HK-2 (cell line): Measurements from ENCODE around the gene KCNIP3.
A peak's percentile ranks its signal among the peaks of the same experiment; 100 is the strongest.
"Not testable (repeated sequence)": the region's sequence is repeated elsewhere in the genome, so short reads cannot be mapped to it uniquely, and the experiment has no call there.

Experiments used
- DNase-seq: peaks from one replicate; pipeline ENCODE4 v3.0.0-alpha.2; 2018; ENCODE audit not compliant: unreplicated experiment

The KCNIP3 gene

DNA sequence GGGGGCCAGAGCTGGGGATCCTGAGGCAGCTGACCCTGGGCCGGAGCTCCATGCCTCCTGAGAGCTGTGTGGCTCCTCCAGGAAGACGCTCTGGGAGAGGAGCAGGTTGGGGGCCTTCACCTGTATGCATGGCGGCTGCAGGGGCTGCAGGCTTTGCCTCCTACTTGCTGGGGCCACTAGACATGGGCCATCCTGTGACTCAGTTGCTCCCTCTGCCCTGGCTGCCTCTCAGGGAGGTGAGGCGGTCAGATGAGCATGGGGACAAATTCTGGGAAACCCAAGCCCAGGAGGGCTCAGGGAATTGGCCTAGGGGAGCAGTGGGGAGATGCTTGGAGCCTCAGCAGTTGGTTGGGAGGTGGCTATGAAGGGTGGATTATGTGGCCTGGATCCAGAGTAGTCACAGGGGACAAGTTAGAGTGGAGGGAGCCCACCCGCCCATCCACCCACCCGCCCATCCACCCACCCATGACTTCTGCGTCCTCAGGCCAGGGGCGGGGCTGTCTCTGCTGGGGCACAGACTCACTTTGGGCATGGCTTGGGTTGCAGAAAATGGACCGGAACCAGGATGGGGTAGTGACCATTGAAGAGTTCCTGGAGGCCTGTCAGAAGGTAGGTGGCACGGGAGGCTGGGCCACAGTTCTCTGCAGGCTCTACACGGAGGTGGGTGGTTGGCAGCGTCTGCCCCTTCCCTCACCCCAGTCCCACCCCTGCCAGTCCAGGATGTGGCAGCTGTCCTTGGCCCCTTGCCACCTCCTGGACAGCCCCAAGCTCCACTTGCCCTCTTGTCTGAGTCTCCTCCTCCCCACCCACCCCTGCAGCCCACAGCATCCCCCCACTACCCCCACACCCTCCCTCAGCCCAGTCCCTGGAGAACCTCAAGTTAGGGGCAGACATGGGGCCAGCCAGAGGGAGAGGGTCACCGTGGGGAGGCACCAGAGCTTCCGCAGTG lies 85.8 kb downstream of the KCNIP3 start:
- no peak for DNase-seq

GRCh38 chr2:95383635-95384027 lies 86.5 kb downstream of the KCNIP3 start:
- DNase-seq: no peak

DNA sequence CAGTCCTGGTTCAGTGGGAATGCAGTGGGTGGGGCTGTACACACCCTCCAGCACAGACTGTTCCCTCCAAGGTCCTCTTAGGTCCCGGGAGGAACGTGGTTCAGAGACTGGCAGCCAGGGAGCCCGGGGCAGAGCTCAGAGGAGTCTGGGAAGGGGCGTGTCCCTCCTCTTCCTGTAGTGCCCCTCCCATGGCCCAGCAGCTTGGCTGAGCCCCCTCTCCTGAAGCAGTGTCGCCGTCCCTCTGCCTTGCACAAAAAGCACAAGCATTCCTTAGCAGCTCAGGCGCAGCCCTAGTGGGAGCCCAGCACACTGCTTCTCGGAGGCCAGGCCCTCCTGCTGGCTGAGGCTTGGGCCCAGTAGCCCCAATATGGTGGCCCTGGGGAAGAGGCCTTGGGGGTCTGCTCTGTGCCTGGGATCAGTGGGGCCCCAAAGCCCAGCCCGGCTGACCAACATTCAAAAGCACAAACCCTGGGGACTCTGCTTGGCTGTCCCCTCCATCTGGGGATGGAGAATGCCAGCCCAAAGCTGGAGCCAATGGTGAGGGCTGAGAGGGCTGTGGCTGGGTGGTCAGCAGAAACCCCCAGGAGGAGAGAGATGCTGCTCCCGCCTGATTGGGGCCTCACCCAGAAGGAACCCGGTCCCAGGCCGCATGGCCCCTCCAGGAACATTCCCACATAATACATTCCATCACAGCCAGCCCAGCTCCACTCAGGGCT lies 87.9 kb downstream of the KCNIP3 start:
- no peak for DNase-seq

- no peak for DNase-seq
Observed at GRCh38 chr2:95385570-95385984, 88.4 kb downstream of the KCNIP3 start.

GRCh38 chr2:95386031-95386430 lies 88.9 kb downstream of the KCNIP3 start:
- DNase-seq: no peak

- no peak for DNase-seq
Observed at GRCh38 chr2:95387358-95387757, 90.2 kb downstream of the KCNIP3 start.

GRCh38 chr2:95388091-95388692 lies 91.0 kb downstream of the KCNIP3 start:
- DNase-seq: no peak

GRCh38 chr2:95388856-95389244 lies 91.7 kb downstream of the KCNIP3 start:
- no peak for DNase-seq

DNA sequence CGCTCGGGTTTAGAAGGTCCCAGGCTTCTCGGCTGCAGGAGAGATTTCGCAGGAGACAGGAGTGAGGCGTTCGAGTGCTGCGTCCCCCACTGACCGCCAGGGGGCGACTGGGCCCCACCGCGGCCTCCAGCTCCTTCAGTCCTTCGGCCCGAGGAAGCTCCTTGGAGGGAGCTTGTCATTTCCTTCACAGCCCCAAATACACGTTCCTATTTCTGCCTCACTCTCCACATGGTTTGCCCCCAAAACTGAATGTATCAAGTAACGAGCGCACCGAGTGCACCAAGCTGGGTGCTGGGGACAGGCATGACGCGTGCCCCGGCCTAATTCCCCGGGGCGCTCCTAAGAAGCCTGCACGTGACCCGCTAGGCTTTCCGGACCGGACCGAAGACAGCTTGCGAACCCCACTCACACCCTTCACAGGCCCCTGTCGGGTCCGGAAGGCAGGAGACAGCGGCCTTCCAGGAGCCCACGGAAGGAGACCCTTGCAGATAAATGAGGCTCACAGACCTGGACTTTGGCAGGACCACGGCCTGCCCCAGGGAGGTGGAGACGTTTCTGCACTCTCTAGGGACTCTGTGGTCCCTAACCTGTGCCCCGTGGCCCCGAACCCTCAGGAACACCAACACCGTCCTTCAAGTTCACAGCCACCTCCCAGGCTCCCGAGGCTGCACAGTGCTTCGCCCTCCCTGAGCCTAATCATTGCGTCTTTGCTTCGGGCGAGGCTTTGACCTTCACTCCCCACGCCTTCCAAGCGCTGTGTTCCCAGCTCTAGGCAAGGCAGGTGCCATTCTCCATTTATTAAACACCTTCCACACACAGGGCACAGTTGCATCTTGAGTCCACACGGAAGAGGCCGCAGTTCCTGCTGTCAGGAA lies 92.3 kb downstream of the KCNIP3 start:
- peak; percentile 63 for DNase-seq

GRCh38 chr2:95390272-95390880 lies 93.2 kb downstream of the KCNIP3 start:
- DNase-seq: no peak

DNA sequence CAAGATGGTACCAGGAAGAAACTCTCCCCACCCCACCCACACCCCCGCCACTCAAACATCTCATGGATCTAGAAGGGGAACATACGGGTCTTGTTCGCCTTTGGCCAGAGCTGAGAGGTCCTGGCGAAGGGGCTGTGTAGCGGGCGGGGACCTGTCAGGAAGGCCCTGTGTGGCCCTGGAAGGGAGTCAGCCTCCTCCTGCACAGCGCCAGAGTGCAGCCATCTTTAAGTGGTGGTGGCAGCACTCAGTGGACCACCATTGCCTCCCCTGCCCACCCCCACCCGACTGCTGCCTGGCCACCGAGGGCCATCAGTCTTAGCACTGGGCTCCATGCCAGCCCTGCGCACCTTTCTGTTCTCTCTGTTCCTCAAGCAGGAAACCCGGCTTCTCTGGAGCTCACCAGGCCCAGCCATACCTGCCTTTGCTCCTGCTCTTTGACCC lies 93.8 kb downstream of the KCNIP3 start:
- no peak for DNase-seq

DNA sequence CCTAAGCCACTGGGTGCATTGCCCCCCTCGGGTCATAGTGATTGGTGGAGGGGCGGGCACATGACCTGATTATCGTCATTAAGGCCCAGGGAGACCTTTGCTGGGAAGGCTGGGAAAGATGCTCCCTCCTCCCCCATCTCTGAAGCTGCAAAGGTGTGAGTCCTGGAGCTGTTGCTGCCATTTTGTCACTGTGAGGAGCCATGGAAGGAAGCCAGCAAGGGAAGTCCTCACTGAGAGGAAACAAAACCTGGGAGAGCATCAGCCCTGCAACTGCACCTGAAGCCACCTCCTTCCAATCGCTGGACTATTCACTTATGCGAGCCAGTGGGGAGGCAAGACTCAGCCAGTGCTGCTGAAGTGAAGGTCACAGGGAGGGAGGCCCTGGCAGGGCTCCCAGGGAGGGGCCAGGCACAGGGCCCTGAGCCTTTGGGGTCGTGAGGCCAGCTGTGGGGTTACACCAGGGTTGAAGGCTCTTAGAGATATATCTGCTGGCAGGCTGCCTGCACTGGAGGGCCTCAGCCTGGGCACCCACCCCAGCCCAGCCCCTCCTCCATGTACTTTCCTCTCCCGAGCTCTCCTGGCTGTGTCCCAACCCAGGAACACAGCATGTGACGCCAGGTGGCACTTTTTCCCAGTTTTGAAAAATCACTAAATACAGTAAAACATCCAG lies 94.6 kb downstream of the KCNIP3 start:
- DNase-seq: no peak

GRCh38 chr2:95392320-95392719 lies 95.2 kb downstream of the KCNIP3 start:
- DNase-seq: no peak

GRCh38 chr2:95392730-95393455 lies 95.7 kb downstream of the KCNIP3 start:
- DNase-seq: no peak

DNA sequence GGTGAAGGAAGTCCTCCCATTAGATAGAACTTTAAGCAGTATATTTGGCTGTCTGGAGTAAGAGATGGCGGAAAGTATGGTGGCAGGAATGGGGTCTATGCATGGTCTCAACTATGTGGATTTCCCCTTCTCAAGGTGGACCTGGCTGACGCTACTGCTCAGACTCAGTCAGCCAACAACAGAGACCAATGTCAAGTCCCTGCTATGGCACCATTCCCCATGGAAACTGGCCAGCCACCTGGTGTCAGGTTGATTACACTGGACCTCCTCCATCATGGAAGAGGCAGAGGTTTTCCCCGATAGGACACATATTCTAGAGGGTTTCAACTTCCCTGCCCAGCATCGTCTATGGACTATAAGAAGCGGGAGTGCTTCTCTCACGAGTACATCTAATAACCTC lies 96.8 kb downstream of the KCNIP3 start:
- DNase-seq: no peak

DNA sequence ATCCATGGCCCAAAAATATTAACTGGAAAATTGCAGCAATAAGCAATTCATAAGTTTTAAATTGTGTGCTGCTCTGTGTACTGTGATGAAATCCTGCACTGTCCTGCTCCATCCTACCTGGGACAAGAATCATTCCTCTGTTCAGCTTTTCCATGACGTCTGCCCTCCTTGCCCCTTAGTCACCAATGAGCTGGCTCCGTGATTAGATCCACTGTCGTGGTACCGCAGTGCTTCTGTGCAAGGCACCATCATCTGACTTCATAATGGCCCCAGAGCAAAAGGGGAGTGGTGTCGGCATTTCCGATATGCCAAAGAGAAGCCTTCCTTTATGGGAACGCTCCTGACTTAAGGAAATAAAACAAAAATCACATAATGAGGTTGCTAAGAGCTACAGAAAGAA lies 101.9 kb downstream of the KCNIP3 start:
- no peak for DNase-seq

GRCh38 chr2:95401480-95401879 lies 104.3 kb downstream of the KCNIP3 start:
- no peak for DNase-seq

DNA sequence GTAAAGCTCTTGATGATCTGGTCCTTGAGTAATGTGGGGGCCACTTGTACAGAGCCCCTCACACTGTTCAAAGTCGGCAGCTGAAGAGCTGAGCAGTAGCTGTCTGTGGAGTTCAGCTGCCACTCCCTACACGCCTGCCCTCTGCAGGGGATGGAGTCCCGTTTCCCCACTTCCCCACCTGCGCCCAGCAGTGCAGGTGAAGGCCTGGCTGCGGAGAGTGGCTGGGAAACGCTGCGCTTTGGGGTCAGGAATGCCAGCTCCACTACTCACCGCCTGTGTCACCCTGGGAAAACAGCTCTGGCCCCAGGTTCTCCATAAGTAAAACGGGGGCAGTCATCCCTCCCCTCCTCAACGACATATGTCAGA lies 104.8 kb downstream of the KCNIP3 start:
- DNase-seq: not testable (repeated sequence)

GRCh38 chr2:95402370-95403203 lies 105.4 kb downstream of the KCNIP3 start, which contains the start of gene FAHD2A:
Gene FAHD2A (plus strand): TSS chr2:95402708. CDS start chr2:95405559, 2,851 bp downstream.
- DNase-seq: peak; percentile 93
